Measurements from ENCODE around the gene TBC1D2B. TPM values are rescaled to one million over a fixed set of nuclear protein-coding genes. Genes with fewer than 3 reads are reported as not detected.

The TBC1D2B gene
- total and polyA plus RNA-seq, 11 donors, result 5.1 to 45.2 (median 10.1) TPM

GRCh38 chr15:77985931-77986480 lies 91.5 kb downstream of the TBC1D2B start:
- intact Hi-C loops (cut with DNase I), result no loop called here
- Histone ChIP-seq H3K9me3 (no peaks in the 10 kb centered on the region), H3K4me1 (peaks cover 4 to 28% (median 13%) of the 10 kb centered on the region in 12 donors), H3K36me3 (no peaks in the 10 kb centered on the region), H3K27ac (no peak overlapping the region), H3K4me3 (no peak overlapping the region), H3K27me3 (no peaks in the 10 kb centered on the region)
- WGBS, 4 donors, result 72 to 83% (median 79%) methylated on average over 7 to 18 of the region's 18 CpGs
- TF ChIP-seq CTCF (IDR thresholded peaks at IDR 0.05), result no peak
- DNase-seq, result peak in 1 of 5 donors; percentile 13
- ATAC-seq, result no peak

- H3K27ac ChIP-seq, result no peak overlapping the region
- no peaks in the 10 kb centered on the region for H3K9me3 ChIP-seq
- TF ChIP-seq POLR2A (IDR thresholded peaks at IDR 0.05) (no peak), CTCF (IDR thresholded peaks at IDR 0.05) (no peak)
- peaks cover 0 to 21% (median 6%) of the 10 kb centered on the region in 12 donors for H3K4me1 ChIP-seq
- intact Hi-C loops (cut with DNase I), result no loop called here
- H3K27me3 ChIP-seq, result no peaks in the 10 kb centered on the region
- whole genome bisulfite sequencing, 4 donors, result 89 to 97% (median 93%) methylated on average over 13 to 23 of the region's 23 CpGs
- ATAC-seq (no peak), DNase-seq (peak in 1 of 5 donors; percentile 14)
- no peak overlapping the region for H3K4me3 ChIP-seq
- no peaks in the 10 kb centered on the region for H3K36me3 ChIP-seq
Observed at GRCh38 chr15:77985031-77985930, 92.2 kb downstream of the TBC1D2B start.

GRCh38 chr15:77984446-77984861 lies 93.1 kb downstream of the TBC1D2B start:
- ATAC-seq (no peak), DNase-seq (peak in 2 of 5 donors; percentile 6 to 23)
- intact Hi-C loops (cut with DNase I), result loop anchor here in 1 of 10 donors (5.0 kb wide), 1 partner anchor 788 kb away; no protein-coding TSS in a partner anchor
- Histone ChIP-seq H3K9me3 (no peaks in the 10 kb centered on the region), H3K27me3 (no peaks in the 10 kb centered on the region), H3K4me1 (peaks cover 0 to 12% (median 0%) of the 10 kb centered on the region in 12 donors), H3K4me3 (no peak overlapping the region), H3K27ac (no peak overlapping the region), H3K36me3 (no peaks in the 10 kb centered on the region)
- 87% methylated on average over 6 of the region's 7 CpGs; no CpG with 5 or more reads in 2 of the 4 donors for WGBS, 4 donors
- no peak for TF ChIP-seq CTCF (IDR thresholded peaks at IDR 0.05)
- no peak for TF ChIP-seq POLR2A (IDR thresholded peaks at IDR 0.05)

Data from heart left ventricle (tissue), 16 donors.